ENCODE data around the gene NAT9.

Gene NAT9

DNA sequence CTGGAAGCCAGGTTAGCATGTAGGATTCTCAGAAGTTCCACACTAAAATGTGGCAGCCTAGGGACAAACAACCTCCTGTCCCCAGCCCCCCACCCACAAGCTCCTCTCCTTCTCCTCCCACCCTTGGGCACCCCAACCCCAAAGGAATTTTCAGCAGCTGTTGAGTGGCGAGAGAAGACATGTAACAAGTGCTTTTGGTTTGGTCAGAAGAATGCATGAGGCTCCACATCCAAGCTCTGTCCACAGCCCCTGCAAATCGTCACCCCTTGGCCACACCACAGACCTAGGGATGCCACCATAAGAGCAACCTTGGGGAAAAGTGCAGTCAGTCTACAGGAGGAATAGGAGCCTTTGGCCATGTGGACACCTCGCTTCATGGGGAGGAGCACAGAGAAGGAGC, 51.0 kb downstream of the NAT9 start:
- DNase-seq: no peak

DNA sequence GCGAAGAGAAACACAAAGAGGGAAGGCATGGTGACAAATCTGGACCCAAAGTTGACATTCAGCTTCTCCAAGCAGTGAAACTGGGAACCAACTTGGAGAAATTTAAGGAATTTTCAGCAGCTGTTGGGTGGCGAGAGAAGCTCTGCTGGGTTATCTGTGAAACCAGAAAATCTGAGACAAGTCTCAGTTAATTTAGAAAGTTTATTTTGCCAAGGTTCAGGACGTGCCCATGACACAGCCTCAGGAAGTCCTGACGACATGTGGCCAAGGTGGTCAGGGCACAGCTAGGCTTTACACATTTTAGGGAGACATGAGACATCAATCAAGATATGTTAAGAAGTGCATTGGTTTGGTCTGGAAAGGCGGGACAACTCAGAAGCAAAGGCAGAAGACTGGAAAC, 52.3 kb downstream of the NAT9 start:
- no peak for DNase-seq

DNA sequence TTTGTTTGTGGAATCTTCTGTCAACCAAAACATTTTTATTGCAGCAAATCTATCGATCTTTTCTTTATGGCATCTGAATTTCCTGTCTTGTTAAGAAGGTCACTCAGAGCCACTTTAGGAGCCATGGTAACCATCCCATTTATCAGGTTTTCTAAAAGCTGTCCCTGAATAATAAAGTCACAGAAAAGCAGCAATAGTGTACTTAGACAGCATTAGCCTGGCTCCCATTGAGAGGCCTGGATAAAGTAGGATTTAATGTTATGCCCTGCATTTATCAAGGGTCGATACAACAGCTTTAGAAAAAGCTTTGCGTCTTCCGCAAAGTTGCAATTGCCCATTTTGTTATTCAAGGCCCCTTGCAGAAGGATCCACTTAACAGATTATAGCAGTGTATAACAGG, 53.4 kb downstream of the NAT9 start:
- DNase-seq: no peak

All from CD4-positive, alpha-beta T cell treated with Interferon alpha-2 for 1 hour (primary cell).